Lower lobe of right lung (tissue), 2 donors: Measurements from ENCODE around the gene SHISAL2A. TPM values are rescaled to one million over a fixed set of nuclear protein-coding genes. Genes with fewer than 3 reads are reported as not detected.
A peak's percentile ranks its signal among the peaks of the same experiment; 100 is the strongest.
"Not testable (repeated sequence)": the region's sequence is repeated elsewhere in the genome, so short reads cannot be mapped to it uniquely, and the experiment has no call there.

Source experiments
- ATAC-seq, 2 donors: fragments of 200-7000 bp; cut with Tn5 transposase; one replicate each; pipeline ENCODE4 v1.9.1; 2020 to 2022; ENCODE audit warnings: mild to moderate bottlenecking in 2 of 2, moderate library complexity in 2 of 2
- DNase-seq: peaks from one replicate; pipeline ENCODE4 v3.0.0-alpha.2; 2020
- H3K27ac ChIP-seq: fragments of 200-600 bp; one replicate; pipeline ENCODE4 v1.8.0; 2022
- H3K27me3 ChIP-seq: fragments of 200-600 bp; one replicate; pipeline ENCODE4 v1.8.0; 2022; ENCODE audit warnings: low read depth
- H3K36me3 ChIP-seq: fragments of 200-600 bp; one replicate; pipeline ENCODE4 v1.8.0; 2022; ENCODE audit warnings: mild to moderate bottlenecking
- H3K4me1 ChIP-seq: fragments of 200-600 bp; one replicate; pipeline ENCODE4 v1.8.0; 2022
- H3K4me3 ChIP-seq: fragments of 200-600 bp; one replicate; pipeline ENCODE4 v1.8.0; 2022; ENCODE audit warnings: mild to moderate bottlenecking
- H3K9me3 ChIP-seq: fragments of 200-600 bp; one replicate; pipeline ENCODE4 v1.8.0; 2022
- intact Hi-C: fragments of 100-400 bp; cut with DNase I; formaldehyde crosslinking; loops from one replicate; pipeline ENCODE4 v1.11.0; 2022
- total RNA-seq: library from RNA; stranded (reverse); fragmentation: NEBNext Ultra II Directional; extraction: Animal tissue kit (Norgen Biotek cat#: 25700); gene quantifications from one replicate; pipeline ENCODE4 v1.2.1, GENCODE V29; 2021
- TF ChIP-seq, protein P1 (sequence below): fragments of 200-600 bp; IDR thresholded peaks from one replicate; pipeline ENCODE4 v1.8.0; 2022; ENCODE audit warnings: antibody characterized with exemption, mild to moderate bottlenecking
- donor health status: DM: no; HTN: yes; CAD: no; lungs with severe emphysema.

Gene SHISAL2A
- total RNA-seq, 1 donor from 2014 or later: 1.6 TPM

DNA sequence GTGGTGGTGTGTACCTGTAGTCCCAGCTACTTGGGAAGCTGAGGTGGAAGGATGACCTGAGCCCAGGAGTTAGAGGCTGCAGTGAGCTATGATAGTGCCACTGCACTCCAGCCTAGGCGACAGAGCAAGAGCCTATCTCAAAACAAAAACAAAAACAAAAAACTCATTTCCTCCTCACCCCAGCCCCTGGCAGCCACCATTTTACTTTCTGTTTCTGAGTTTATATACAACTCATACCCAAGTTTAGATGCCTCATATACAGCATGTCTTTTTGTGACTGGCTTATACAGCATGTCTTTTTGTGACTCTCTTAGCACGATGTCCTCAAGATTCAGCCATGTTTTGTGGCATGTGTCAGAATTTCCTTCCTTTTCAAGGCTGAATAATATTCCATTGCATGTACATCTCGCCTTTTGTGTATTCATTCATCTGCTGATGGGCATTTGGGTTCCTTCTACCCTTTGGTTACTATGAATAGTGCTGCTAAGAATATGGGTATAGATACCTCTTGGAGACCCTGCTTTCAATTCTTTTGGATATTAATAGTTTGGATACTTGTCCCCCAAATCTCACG lies 50.5 kb downstream of the SHISAL2A start:
- Histone ChIP-seq H3K4me3 (no peak overlapping the region), H3K36me3 (peaks cover 18% of the 10 kb centered on the region), H3K27me3 (no peaks in the 10 kb centered on the region), H3K4me1 (no peaks in the 10 kb centered on the region), H3K9me3 (no peaks in the 10 kb centered on the region), H3K27ac (no peak overlapping the region)
- TF ChIP-seq, protein P1, sequence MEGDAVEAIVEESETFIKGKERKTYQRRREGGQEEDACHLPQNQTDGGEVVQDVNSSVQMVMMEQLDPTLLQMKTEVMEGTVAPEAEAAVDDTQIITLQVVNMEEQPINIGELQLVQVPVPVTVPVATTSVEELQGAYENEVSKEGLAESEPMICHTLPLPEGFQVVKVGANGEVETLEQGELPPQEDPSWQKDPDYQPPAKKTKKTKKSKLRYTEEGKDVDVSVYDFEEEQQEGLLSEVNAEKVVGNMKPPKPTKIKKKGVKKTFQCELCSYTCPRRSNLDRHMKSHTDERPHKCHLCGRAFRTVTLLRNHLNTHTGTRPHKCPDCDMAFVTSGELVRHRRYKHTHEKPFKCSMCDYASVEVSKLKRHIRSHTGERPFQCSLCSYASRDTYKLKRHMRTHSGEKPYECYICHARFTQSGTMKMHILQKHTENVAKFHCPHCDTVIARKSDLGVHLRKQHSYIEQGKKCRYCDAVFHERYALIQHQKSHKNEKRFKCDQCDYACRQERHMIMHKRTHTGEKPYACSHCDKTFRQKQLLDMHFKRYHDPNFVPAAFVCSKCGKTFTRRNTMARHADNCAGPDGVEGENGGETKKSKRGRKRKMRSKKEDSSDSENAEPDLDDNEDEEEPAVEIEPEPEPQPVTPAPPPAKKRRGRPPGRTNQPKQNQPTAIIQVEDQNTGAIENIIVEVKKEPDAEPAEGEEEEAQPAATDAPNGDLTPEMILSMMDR: no peak
- DNase-seq: no peak
- ATAC-seq: no peak
- intact Hi-C loops: no loop called here

DNA sequence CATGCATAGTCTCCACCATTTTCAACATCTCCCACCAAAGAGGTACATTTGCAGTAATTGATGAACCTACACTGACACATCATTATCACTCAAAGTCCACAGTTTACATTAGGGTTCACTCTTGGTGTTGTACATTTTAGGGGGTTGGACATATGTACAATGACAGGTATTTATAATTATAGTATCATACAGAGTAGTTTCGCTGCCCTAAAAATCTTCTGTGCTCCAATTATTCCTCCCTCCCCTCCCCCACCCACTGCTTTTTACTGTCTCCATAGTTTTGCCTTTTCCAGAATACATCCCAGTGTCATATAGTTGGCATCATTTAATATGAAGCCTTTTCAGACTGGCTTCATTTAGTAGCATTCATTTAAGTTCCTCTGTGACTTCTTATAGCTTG lies 51.6 kb downstream of the SHISAL2A start:
- H3K4me3 ChIP-seq: no peak overlapping the region
- no peaks in the 10 kb centered on the region for H3K4me1 ChIP-seq
- no peak overlapping the region for H3K27ac ChIP-seq
- H3K27me3 ChIP-seq: no peaks in the 10 kb centered on the region
- no peaks in the 10 kb centered on the region for H3K9me3 ChIP-seq
- peaks cover 28% of the 10 kb centered on the region for H3K36me3 ChIP-seq
- no peak for ATAC-seq
- DNase-seq: no peak
- intact Hi-C loops: no loop called here
- TF ChIP-seq, protein P1: no peak

DNA sequence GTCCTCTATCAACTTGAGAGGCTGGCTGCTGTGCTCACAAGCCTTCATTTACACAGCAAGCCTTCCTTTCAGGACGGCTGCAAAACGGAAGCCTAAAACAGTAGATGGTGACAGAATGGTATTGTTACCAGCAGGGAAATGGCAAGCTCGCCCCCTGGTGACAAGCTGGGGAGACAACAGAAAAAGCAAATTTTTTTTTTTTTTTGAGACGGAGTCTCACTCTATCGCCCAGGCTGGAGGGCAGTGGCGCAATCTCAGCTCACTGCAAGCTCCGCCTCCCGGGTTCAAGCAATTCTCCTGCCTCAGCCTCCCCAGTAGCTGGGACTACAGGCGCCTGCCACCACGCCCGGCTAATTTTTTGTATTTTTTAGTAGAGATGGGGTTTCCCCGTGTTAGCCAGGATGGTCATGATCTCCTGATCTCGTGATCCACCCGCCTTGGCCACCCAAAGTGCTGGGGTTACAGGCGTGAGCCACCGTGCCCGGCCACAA lies 53.3 kb downstream of the SHISAL2A start:
- ATAC-seq: peak; percentile 90 to 91
- peak; percentile 76 for DNase-seq
- H3K4me1 ChIP-seq, H3K4me3 ChIP-seq, H3K9me3 ChIP-seq, H3K27me3 ChIP-seq, H3K27ac ChIP-seq, intact Hi-C loops: not testable (repeated sequence)
- H3K36me3 ChIP-seq: peaks cover 43% of the 10 kb centered on the region
- TF ChIP-seq, protein P1: peak; percentile 78

DNA sequence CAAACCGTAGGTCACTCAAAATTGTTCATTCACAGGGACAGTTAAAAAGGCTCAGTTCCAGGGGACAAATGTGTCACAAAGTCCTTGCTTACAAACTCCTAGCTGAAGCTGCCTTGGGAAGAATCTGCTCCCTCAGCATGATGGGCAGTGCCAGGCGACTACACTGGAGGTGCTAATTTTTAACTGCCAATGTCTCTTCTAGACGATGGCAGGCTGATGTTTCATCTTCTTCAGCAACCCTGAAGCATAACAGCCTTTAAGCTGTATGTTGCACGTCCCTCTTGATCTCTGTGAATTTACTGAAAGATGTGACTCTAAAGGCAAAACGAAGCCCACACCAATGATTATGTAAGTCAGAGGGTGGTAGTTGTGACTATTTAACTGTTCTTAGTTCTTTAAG lies 53.9 kb downstream of the SHISAL2A start:
- Histone ChIP-seq H3K27ac (no peak overlapping the region), H3K4me3 (no peak overlapping the region), H3K4me1 (no peaks in the 10 kb centered on the region), H3K9me3 (no peaks in the 10 kb centered on the region), H3K27me3 (no peaks in the 10 kb centered on the region), H3K36me3 (peaks cover 48% of the 10 kb centered on the region)
- DNase-seq (no peak), ATAC-seq (no peak)
- intact Hi-C loops: no loop called here
- TF ChIP-seq, protein P1: no peak

DNA sequence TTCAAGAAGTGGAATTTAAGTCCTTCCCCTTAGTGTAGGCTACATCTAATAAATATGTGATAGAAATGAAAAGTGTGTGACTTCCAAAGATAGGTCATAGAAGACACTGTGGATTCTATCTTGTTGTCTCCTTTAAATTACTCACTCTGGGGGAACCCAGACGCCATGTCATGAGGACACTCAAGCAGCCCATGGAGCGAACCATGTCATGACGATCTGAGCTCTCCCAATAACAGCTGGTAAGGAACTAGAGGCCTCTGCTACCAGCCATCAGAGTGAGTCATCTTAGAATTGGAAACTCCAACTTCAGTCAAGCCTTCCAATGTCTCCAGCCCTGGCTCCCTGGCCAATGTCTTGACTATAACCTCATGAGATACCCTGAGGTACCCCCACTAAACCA lies 58.9 kb downstream of the SHISAL2A start:
- Histone ChIP-seq H3K27ac (no peak overlapping the region), H3K4me1 (peaks cover under 1% of the 10 kb centered on the region), H3K9me3 (no peaks in the 10 kb centered on the region), H3K36me3 (peaks cover 57% of the 10 kb centered on the region), H3K4me3 (no peak overlapping the region), H3K27me3 (no peaks in the 10 kb centered on the region)
- intact Hi-C loops: no loop called here
- no peak for ATAC-seq
- DNase-seq: no peak
- TF ChIP-seq, protein P1: no peak
